Panc1 (cell line): ENCODE results near the gene AFF2. TPM values are rescaled to one million over a fixed set of nuclear protein-coding genes. Genes with fewer than 3 reads are reported as not detected.

Source experiments
- ATAC-seq: fragments of 200-7000 bp; cut with Tn5 transposase; 2 replicates; pipeline ENCODE4 v1.9.1; 2020; ENCODE audit warnings: mild to moderate bottlenecking, moderate library complexity
- BruUV-seq: library from RNA; stranded (reverse); fragments of 400-500 nt; replicated peaks from 2 replicates; lab custom pipeline; 2021; lab: Mats Ljungman, UMichigan
- CTCF ChIA-PET: fragments of 300-600 bp; sonication (Branson Sonifier 250); formaldehyde crosslinking; loops from one replicate; lab custom pipeline; 2022; ENCODE audit warnings: antibody characterized with exemption; lab: Charles Lee
- POLR2A ChIA-PET: fragments of 300-600 bp; sonication (Branson Sonifier 250); formaldehyde crosslinking; loops from one replicate; lab custom pipeline; 2022; ENCODE audit warnings: antibody characterized with exemption; lab: Charles Lee
- DNase-seq: peaks from one replicate; pipeline ENCODE4 v3.0.0-alpha.2; 2010; ENCODE audit warnings: low read depth, low spot score
- H3K27ac ChIP-seq: 2 replicates; pipeline ENCODE4 v1.5.1; 2011; ENCODE audit warnings: mild to moderate bottlenecking, low read length, inconsistent platforms
- H3K27me3 ChIP-seq: fragments of 200-500 bp; sonication (Bioruptor generic); 2 replicates; pipeline ENCODE4 v1.6.0; 2014; ENCODE audit warnings: low read length, inconsistent platforms; ENCODE audit not compliant: control insufficient read depth, insufficient read depth
- H3K36me3 ChIP-seq: fragments of 200-500 bp; sonication (Bioruptor generic); 2 replicates; pipeline ENCODE4 v1.5.1; 2014; ENCODE audit warnings: inconsistent platforms, mild to moderate bottlenecking, low read length, moderate library complexity; ENCODE audit not compliant: control insufficient read depth, insufficient read depth
- H3K4me1 ChIP-seq: 2 replicates; pipeline ENCODE4 v1.5.1; 2011; ENCODE audit warnings: inconsistent platforms, mild to moderate bottlenecking, low read length, moderate library complexity; ENCODE audit not compliant: control insufficient read depth, insufficient read depth
- H3K4me3 ChIP-seq, 2 experiments: 2 replicates each; pipeline ENCODE4 v1.5.1; 2011 to 2012; ENCODE audit warnings: low read depth in 2 of 2, low read length in 2 of 2, mild to moderate bottlenecking in 2 of 2, inconsistent platforms in 1 of 2, moderate library complexity in 1 of 2
- H3K9me3 ChIP-seq: fragments of 200-500 bp; sonication (Bioruptor generic); 2 replicates; pipeline ENCODE4 v1.5.1; 2014; ENCODE audit warnings: low read depth, mild to moderate bottlenecking, inconsistent platforms, low read length, moderate library complexity; ENCODE audit not compliant: control insufficient read depth, insufficient read depth
- CTCF ChIP-seq: fragments of 450-650 bp; IDR thresholded peaks from 2 replicates; pipeline ENCODE4 v1.5.1; 2017; ENCODE audit warnings: mild to moderate bottlenecking
- POLR2AphosphoS5 ChIP-seq: IDR thresholded peaks from 2 replicates; pipeline ENCODE4 v1.6.1; 2012; ENCODE audit warnings: mild to moderate bottlenecking, low read depth, low read length, moderate library complexity
- REST ChIP-seq, 2 experiments: IDR thresholded peaks; 2 replicates each; pipeline ENCODE4 v1.6.1; 2011 to 2012; ENCODE audit warnings: low read depth in 2 of 2, control low read depth in 1 of 2, low read length in 1 of 2, mild to moderate bottlenecking in 1 of 2, moderate library complexity in 1 of 2; ENCODE audit not compliant: insufficient read depth in 1 of 2
- SIN3A ChIP-seq: IDR thresholded peaks from 2 replicates; pipeline ENCODE4 v1.6.1; 2012; ENCODE audit warnings: low read depth, mild to moderate bottlenecking, low read length, moderate library complexity, borderline replicate concordance; ENCODE audit not compliant: insufficient read depth
- TCF7L2 ChIP-seq: IDR thresholded peaks from 2 replicates; pipeline ENCODE4 v1.6.1; 2011; ENCODE audit warnings: mild to moderate bottlenecking, low read depth, low read length, inconsistent platforms
- in situ Hi-C: cut with HindIII; loops from 2 replicates; pipeline ENCODE4 v1.10.0; 2016; ENCODE audit warnings: low sequenced_read_pairs, low pct_unique_long_range_greater_than_20kb
- intact Hi-C: fragments of 100-400 bp; cut with micrococcal nuclease; formaldehyde crosslinking; loops from one replicate; pipeline ENCODE4 v1.10.0; 2022; ENCODE audit not compliant: unreplicated experiment
- total RNA-seq: library from RNA; stranded (reverse); gene quantifications from one replicate; pipeline ENCODE4 v1.2.1, GENCODE V29; 2021; ENCODE audit not compliant: unreplicated experiment

The AFF2 gene
- total RNA-seq, 1 experiment from 2014 or later = 0.05 TPM

- POLR2A ChIA-PET = no interaction called here
- in situ Hi-C loops = no loop called here
- Histone ChIP-seq H3K9me3 (no peaks in the 10 kb centered on the region), H3K4me3 (no peak overlapping the region), H3K4me1 (no peaks in the 10 kb centered on the region), H3K27me3 (no peaks in the 10 kb centered on the region), H3K27ac (no peak overlapping the region), H3K36me3 (no peaks in the 10 kb centered on the region)
- no TSS peak for BruUV-seq
- ATAC-seq (no peak), DNase-seq (no peak)
- intact Hi-C loops = no loop called here
- CTCF ChIA-PET = no interaction called here
- TF ChIP-seq POLR2AphosphoS5 (no peak), CTCF (no peak)
These were observed 288.0 kb downstream of the AFF2 start for GRCh38 chrX:148788449-148788848.

- ChIA-PET POLR2A (no interaction called here), CTCF (no interaction called here)
- H3K36me3 ChIP-seq = no peaks in the 10 kb centered on the region
- intact Hi-C loops = no loop called here
- DNase-seq = no peak
- H3K4me1 ChIP-seq = no peaks in the 10 kb centered on the region
- BruUV-seq = no TSS peak
- in situ Hi-C loops = no loop called here
- ATAC-seq = no peak
- no peak for TF ChIP-seq POLR2AphosphoS5
- TF ChIP-seq REST (IDR thresholded peaks at IDR 0.05; ENCODE audit: insufficient read depth in 1 of 2, low read depth in 2 of 2, low read length in 1 of 2) = no peak
- no peak for TF ChIP-seq TCF7L2
- no peak for TF ChIP-seq SIN3A
- no peak for TF ChIP-seq CTCF
- H3K9me3 ChIP-seq = no peaks in the 10 kb centered on the region
- H3K27ac ChIP-seq = no peak overlapping the region
- no peak overlapping the region for H3K4me3 ChIP-seq
- no peaks in the 10 kb centered on the region for H3K27me3 ChIP-seq
These were observed 293.9 kb downstream of the AFF2 start for GRCh38 chrX:148794350-148794749.
